ENCODE measurements around the gene CEACAM7. TPM values are rescaled to one million over a fixed set of nuclear protein-coding genes. Genes with fewer than 3 reads are reported as not detected.
"Not testable (repeated sequence)": the region's sequence is repeated elsewhere in the genome, so short reads cannot be mapped to it uniquely, and the experiment has no call there.

CEACAM7 gene
- total RNA-seq, 2 experiments from 2014 or later = not detected

DNA sequence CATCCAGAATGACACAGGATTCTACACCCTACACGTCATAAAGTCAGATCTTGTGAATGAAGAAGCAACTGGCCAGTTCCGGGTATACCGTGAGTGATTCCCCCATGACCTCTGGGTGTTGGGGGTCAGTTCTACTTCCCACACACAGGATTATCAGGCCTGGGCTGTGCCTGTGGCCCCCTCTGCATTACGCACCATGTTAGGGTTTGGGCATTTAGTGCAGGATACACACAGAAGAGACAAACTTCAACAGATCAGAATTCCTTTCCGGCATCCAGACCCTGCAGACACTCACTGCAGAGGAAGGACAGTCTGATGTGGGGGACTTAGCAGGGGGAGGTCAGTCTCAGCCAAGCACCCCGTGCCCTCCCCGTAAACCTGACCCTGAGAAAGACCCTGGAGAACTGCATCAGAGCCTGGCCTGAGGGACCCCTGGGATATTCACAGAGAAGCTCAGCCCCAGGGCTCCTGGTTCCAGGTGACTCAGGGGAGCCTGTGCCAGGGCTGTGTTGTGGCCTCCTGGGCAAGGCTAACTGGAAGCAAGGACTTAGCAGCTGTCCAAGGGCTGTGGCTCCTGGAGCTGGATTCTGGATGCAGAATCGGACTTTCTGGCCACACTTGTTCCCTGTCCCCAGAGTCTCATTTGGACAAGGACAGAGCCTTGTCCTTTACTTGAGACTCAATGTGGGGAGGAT lies 22.0 kb upstream of the CEACAM7 start:
- CTCF ChIA-PET = interaction anchor here (0.9 to 1.5 kb wide), 3 partner anchors 14 to 44 kb away, joined by 3 to 4 read pairs (median 4); no protein-coding TSS in a partner anchor
- no peak overlapping the region for H3K27ac Mint-ChIP-seq
- no peak overlapping the region for H3K4me3 Mint-ChIP-seq
- no peaks in the 10 kb centered on the region for H3K36me3 Mint-ChIP-seq (ENCODE audit: low read depth)
- DNase-seq (no peak), ATAC-seq (no peak)
- TF ChIP-seq, protein P1, sequence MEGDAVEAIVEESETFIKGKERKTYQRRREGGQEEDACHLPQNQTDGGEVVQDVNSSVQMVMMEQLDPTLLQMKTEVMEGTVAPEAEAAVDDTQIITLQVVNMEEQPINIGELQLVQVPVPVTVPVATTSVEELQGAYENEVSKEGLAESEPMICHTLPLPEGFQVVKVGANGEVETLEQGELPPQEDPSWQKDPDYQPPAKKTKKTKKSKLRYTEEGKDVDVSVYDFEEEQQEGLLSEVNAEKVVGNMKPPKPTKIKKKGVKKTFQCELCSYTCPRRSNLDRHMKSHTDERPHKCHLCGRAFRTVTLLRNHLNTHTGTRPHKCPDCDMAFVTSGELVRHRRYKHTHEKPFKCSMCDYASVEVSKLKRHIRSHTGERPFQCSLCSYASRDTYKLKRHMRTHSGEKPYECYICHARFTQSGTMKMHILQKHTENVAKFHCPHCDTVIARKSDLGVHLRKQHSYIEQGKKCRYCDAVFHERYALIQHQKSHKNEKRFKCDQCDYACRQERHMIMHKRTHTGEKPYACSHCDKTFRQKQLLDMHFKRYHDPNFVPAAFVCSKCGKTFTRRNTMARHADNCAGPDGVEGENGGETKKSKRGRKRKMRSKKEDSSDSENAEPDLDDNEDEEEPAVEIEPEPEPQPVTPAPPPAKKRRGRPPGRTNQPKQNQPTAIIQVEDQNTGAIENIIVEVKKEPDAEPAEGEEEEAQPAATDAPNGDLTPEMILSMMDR (IDR thresholded peaks at IDR 0.05) = no peak
- POLR2A ChIA-PET = interaction anchor here (1.1 kb wide), 1 partner anchor 14 kb away, joined by 3 read pairs; no protein-coding TSS in a partner anchor
- peaks cover 40% of the 10 kb centered on the region for H3K27me3 Mint-ChIP-seq
- no peaks in the 10 kb centered on the region for H3K9me3 Mint-ChIP-seq
- H3K4me1 Mint-ChIP-seq (ENCODE audit: low read depth) = no peaks in the 10 kb centered on the region
- intact Hi-C loops (cut with micrococcal nuclease) = no loop called here

DNA sequence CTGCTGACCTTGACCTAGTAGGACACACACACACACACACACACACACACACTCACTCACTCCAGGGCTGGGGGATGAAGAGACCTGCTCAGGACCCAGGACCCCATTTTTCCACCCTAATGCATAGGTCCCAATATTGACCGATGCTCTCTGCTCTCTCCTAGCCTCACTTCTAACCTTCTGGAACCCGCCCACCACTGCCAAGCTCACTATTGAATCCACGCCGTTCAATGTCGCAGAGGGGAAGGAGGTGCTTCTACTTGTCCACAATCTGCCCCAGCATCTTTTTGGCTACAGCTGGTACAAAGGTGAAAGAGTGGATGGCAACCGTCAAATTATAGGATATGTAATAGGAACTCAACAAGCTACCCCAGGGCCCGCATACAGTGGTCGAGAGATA lies 21.4 kb upstream of the CEACAM7 start:
- H3K36me3 Mint-ChIP-seq (ENCODE audit: low read depth); H3K9me3 Mint-ChIP-seq; H3K27ac Mint-ChIP-seq; POLR2A ChIA-PET; H3K4me3 Mint-ChIP-seq; ATAC-seq; intact Hi-C loops (cut with micrococcal nuclease); DNase-seq; H3K4me1 Mint-ChIP-seq (ENCODE audit: low read depth): not testable (repeated sequence)
- peaks cover 43% of the 10 kb centered on the region for H3K27me3 Mint-ChIP-seq
- CTCF ChIA-PET = interaction anchor here (0.9 to 1.5 kb wide), 3 partner anchors 15 to 44 kb away, joined by 3 to 4 read pairs (median 4); no protein-coding TSS in a partner anchor

DNA sequence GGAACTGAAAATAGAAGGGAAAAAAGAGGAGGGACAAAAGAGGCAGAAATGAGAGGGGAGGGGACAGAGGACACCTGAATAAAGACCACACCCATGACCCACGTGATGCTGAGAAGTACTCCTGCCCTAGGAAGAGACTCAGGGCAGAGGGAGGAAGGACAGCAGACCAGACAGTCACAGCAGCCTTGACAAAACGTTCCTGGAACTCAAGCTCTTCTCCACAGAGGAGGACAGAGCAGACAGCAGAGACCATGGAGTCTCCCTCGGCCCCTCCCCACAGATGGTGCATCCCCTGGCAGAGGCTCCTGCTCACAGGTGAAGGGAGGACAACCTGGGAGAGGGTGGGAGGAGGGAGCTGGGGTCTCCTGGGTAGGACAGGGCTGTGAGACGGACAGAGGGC lies 20.4 kb upstream of the CEACAM7 start, which contains the start of gene CEACAM5:
TSS of gene CEACAM5 (plus strand) at position 146 of the 400 bp plus-strand sequence. CDS start at position 252, 106 bp downstream.
- no peaks in the 10 kb centered on the region for H3K9me3 Mint-ChIP-seq
- DNase-seq = no peak
- peaks cover 41% of the 10 kb centered on the region for H3K27me3 Mint-ChIP-seq
- ATAC-seq = no peak
- H3K4me1 Mint-ChIP-seq (ENCODE audit: low read depth) = no peaks in the 10 kb centered on the region
- H3K4me3 Mint-ChIP-seq = no peak within 1 kb of the TSS
- intact Hi-C loops (cut with micrococcal nuclease) = no loop called here
- ChIA-PET POLR2A (no interaction called here), CTCF (interaction anchor here (1.0 kb wide), 1 partner anchor 45 kb away, joined by 3 read pairs; no protein-coding TSS in a partner anchor)
- H3K36me3 Mint-ChIP-seq (ENCODE audit: low read depth) = no peaks in the 10 kb centered on the region
- H3K27ac Mint-ChIP-seq = no peak within 1 kb of the TSS
- TF ChIP-seq, protein P1 (IDR thresholded peaks at IDR 0.05) = no peak

DNA sequence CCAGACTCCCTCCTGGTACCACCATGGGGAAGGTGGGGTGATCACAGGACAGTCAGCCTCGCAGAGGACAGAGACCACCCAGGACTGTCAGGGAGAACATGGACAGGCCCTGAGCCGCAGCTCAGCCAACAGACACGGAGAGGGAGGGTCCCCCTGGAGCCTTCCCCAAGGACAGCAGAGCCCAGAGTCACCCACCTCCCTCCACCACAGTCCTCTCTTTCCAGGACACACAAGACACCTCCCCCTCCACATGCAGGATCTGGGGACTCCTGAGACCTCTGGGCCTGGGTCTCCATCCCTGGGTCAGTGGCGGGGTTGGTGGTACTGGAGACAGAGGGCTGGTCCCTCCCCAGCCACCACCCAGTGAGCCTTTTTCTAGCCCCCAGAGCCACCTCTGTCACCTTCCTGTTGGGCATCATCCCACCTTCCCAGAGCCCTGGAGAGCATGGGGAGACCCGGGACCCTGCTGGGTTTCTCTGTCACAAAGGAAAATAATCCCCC lies 19.9 kb upstream of the CEACAM7 start:
- CTCF ChIA-PET = interaction anchor here (1.1 to 3.1 kb wide), 8 partner anchors 8 to 69 kb away, joined by 7 to 45 read pairs (median 14); partner anchors contain the start of gene CEACAM6
- POLR2A ChIA-PET = no interaction called here
- ATAC-seq = no peak

DNA sequence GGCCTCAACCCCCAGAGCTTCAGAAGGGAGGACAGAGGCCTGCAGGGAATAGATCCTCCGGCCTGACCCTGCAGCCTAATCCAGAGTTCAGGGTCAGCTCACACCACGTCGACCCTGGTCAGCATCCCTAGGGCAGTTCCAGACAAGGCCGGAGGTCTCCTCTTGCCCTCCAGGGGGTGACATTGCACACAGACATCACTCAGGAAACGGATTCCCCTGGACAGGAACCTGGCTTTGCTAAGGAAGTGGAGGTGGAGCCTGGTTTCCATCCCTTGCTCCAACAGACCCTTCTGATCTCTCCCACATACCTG lies 19.4 kb upstream of the CEACAM7 start:
- ChIA-PET POLR2A (no interaction called here), CTCF (interaction anchor here (0.7 to 3.1 kb wide), 34 partner anchors 9 to 344 kb away, joined by 3 to 50 read pairs (median 7); partner anchors contain the start of genes CEACAM6 and CEACAM7)
- Mint-ChIP-seq H3K9me3 (no peaks in the 10 kb centered on the region), H3K4me3 (no peak overlapping the region), H3K27ac (no peak overlapping the region), H3K4me1 (ENCODE audit: low read depth) (no peaks in the 10 kb centered on the region), H3K27me3 (peaks cover 39% of the 10 kb centered on the region), H3K36me3 (ENCODE audit: low read depth) (no peaks in the 10 kb centered on the region)
- intact Hi-C loops (cut with micrococcal nuclease) = loop anchor here (2.0 kb wide), 1 partner anchor 39 kb away; no protein-coding TSS in a partner anchor
- DNase-seq (no peak), ATAC-seq (no peak)
- TF ChIP-seq, protein P1 (IDR thresholded peaks at IDR 0.05) = no peak

More for the DNA sequence above, 19.9 kb upstream of the CEACAM7 start:
- TF ChIP-seq, protein P1 (IDR thresholded peaks at IDR 0.05) = no peak
- Mint-ChIP-seq H3K27ac (no peak overlapping the region), H3K4me1 (ENCODE audit: low read depth) (no peaks in the 10 kb centered on the region), H3K9me3 (no peaks in the 10 kb centered on the region), H3K27me3 (peaks cover 42% of the 10 kb centered on the region), H3K4me3 (no peak overlapping the region), H3K36me3 (ENCODE audit: low read depth) (no peaks in the 10 kb centered on the region)
- intact Hi-C loops (cut with micrococcal nuclease) = loop anchor here (2.0 kb wide), 1 partner anchor 39 kb away; no protein-coding TSS in a partner anchor
- DNase-seq = no peak
